Progenitor cell of endocrine pancreas (in vitro differentiated cells): ENCODE results near the gene SPARC. TPM values are rescaled to one million over a fixed set of nuclear protein-coding genes. Genes with fewer than 3 reads are reported as not detected.
"Not testable (repeated sequence)": the region's sequence is repeated elsewhere in the genome, so short reads cannot be mapped to it uniquely, and the experiment has no call there.

Experiments
- DNase-seq: peaks from one replicate; pipeline ENCODE4 v3.0.0; 2021; ENCODE audit warnings: low spot score; ENCODE audit not compliant: unreplicated experiment
- H3K27ac Mint-ChIP-seq: 2 replicates; pipeline ENCODE4 v1.8.0; 2021; ENCODE audit warnings: mild to moderate bottlenecking, moderate library complexity, mixed read lengths
- H3K27me3 Mint-ChIP-seq: 2 replicates; pipeline ENCODE4 v1.8.0; 2021; ENCODE audit warnings: mixed read lengths
- H3K36me3 Mint-ChIP-seq: 2 replicates; pipeline ENCODE4 v1.8.0; 2022; ENCODE audit warnings: mixed read lengths; ENCODE audit not compliant: insufficient read depth
- H3K4me1 Mint-ChIP-seq: 2 replicates; pipeline ENCODE4 v1.8.0; 2021; ENCODE audit warnings: low read depth, mixed read lengths
- H3K4me3 Mint-ChIP-seq: 2 replicates; pipeline ENCODE4 v1.8.0; 2021; ENCODE audit warnings: low read depth, mild to moderate bottlenecking, moderate library complexity, mixed read lengths
- H3K9me3 Mint-ChIP-seq: 2 replicates; pipeline ENCODE4 v1.8.0; 2021; ENCODE audit warnings: low read depth, mixed read lengths
- CTCF ChIP-seq: fragments of 200-600 bp; sonication (generic); IDR thresholded peaks from one replicate; pipeline ENCODE4 v1.5.0; 2021; ENCODE audit warnings: antibody characterized with exemption, mild to moderate bottlenecking; ENCODE audit not compliant: unreplicated experiment
- total RNA-seq: library from RNA; stranded (reverse); gene quantifications from 2 replicates; pipeline ENCODE4 v1.2.1, GENCODE V29; 2021

SPARC gene
- total RNA-seq, 1 donor from 2014 or later: 55.2 TPM

GRCh38 chr5:151700820-151701219 lies 14.1 kb upstream of the SPARC start:
- H3K4me1 Mint-ChIP-seq: peaks cover 33% of the 10 kb centered on the region
- H3K36me3 Mint-ChIP-seq: no peaks in the 10 kb centered on the region
- no peak overlapping the region for H3K27ac Mint-ChIP-seq
- no peak for DNase-seq
- H3K4me3 Mint-ChIP-seq: no peak overlapping the region
- no peak for TF ChIP-seq CTCF
- peaks cover 11% of the 10 kb centered on the region for H3K27me3 Mint-ChIP-seq
- no peaks in the 10 kb centered on the region for H3K9me3 Mint-ChIP-seq

GRCh38 chr5:151700296-151700695 lies 13.6 kb upstream of the SPARC start:
- no peaks in the 10 kb centered on the region for H3K9me3 Mint-ChIP-seq
- H3K27me3 Mint-ChIP-seq: peaks cover 15% of the 10 kb centered on the region
- H3K4me3 Mint-ChIP-seq: no peak overlapping the region
- H3K36me3 Mint-ChIP-seq: no peaks in the 10 kb centered on the region
- H3K27ac Mint-ChIP-seq: no peak overlapping the region
- DNase-seq: no peak
- no peak for TF ChIP-seq CTCF
- peaks cover 33% of the 10 kb centered on the region for H3K4me1 Mint-ChIP-seq

GRCh38 chr5:151699071-151699901 lies 12.6 kb upstream of the SPARC start:
- DNase-seq: no peak
- Mint-ChIP-seq H3K4me1 (peaks cover 30% of the 10 kb centered on the region), H3K27ac (peak overlapping the region; percentile 65), H3K27me3 (peaks cover 15% of the 10 kb centered on the region), H3K36me3 (no peaks in the 10 kb centered on the region), H3K9me3 (no peaks in the 10 kb centered on the region), H3K4me3 (peak overlapping the region; percentile 1)
- TF ChIP-seq CTCF: no peak

- Mint-ChIP-seq H3K4me1 (peaks cover 19% of the 10 kb centered on the region), H3K27me3 (peaks cover 15% of the 10 kb centered on the region)
- not testable (repeated sequence) for H3K36me3 Mint-ChIP-seq, DNase-seq, H3K9me3 Mint-ChIP-seq, H3K4me3 Mint-ChIP-seq, H3K27ac Mint-ChIP-seq
Measured at GRCh38 chr5:151698081-151698480, 11.4 kb upstream of the SPARC start.

GRCh38 chr5:151697452-151697851 lies 10.7 kb upstream of the SPARC start:
- no peak overlapping the region for H3K4me3 Mint-ChIP-seq

More at GRCh38 chr5:151697452-151697851, 10.7 kb upstream of the SPARC start:
- Mint-ChIP-seq H3K27ac (no peak overlapping the region), H3K9me3 (no peaks in the 10 kb centered on the region), H3K4me1 (peaks cover 17% of the 10 kb centered on the region), H3K36me3 (no peaks in the 10 kb centered on the region), H3K27me3 (peaks cover 15% of the 10 kb centered on the region)
- DNase-seq: no peak
- no peak for TF ChIP-seq CTCF
